ENCODE results near the gene AK5. TPM values are rescaled to one million over a fixed set of nuclear protein-coding genes. Genes with fewer than 3 reads are reported as not detected.
A peak's percentile ranks its signal among the peaks of the same experiment; 100 is the strongest.
"Not testable (repeated sequence)": the region's sequence is repeated elsewhere in the genome, so short reads cannot be mapped to it uniquely, and the experiment has no call there.

Gene AK5
- polyA plus RNA-seq, 3 donors = 2.6 to 5.2 (median 2.7) TPM

GRCh38 chr1:77498918-77499317 is 217.1 kb downstream of the AK5 start:
- DNase-seq = no peak

- DNase-seq = no peak
Measured at GRCh38 chr1:77499466-77499865, 217.6 kb downstream of the AK5 start.

GRCh38 chr1:77504986-77505385 is 223.2 kb downstream of the AK5 start:
- no peak for DNase-seq

- no peak for DNase-seq
Measured at GRCh38 chr1:77506771-77507170, 225.0 kb downstream of the AK5 start.

GRCh38 chr1:77509051-77509492 is 227.3 kb downstream of the AK5 start:
- DNase-seq = no peak

GRCh38 chr1:77509898-77510297 is 228.1 kb downstream of the AK5 start:
- no peak for DNase-seq

- DNase-seq = no peak
Measured at GRCh38 chr1:77511440-77511840, 229.6 kb downstream of the AK5 start.

- not testable (repeated sequence) for DNase-seq
Measured at GRCh38 chr1:77512650-77513049, 230.8 kb downstream of the AK5 start.

- DNase-seq = peak; percentile 77
Measured at GRCh38 chr1:77513839-77514763, 232.3 kb downstream of the AK5 start.

GRCh38 chr1:77514921-77515776 is 233.3 kb downstream of the AK5 start:
- DNase-seq = no peak

GRCh38 chr1:77516106-77516505 is 234.3 kb downstream of the AK5 start:
- DNase-seq = no peak

GRCh38 chr1:77524038-77524437 is 242.2 kb downstream of the AK5 start:
- no peak for DNase-seq

GRCh38 chr1:77531149-77531548 is 249.3 kb downstream of the AK5 start:
- not testable (repeated sequence) for DNase-seq

- DNase-seq = not testable (repeated sequence)
Measured at GRCh38 chr1:77531596-77532280, 249.9 kb downstream of the AK5 start.

- DNase-seq = no peak
Measured at GRCh38 chr1:77532641-77533040, 250.8 kb downstream of the AK5 start.

- peak; percentile 69 for DNase-seq
Measured at GRCh38 chr1:77533660-77534305, 252.0 kb downstream of the AK5 start.

- no peak for DNase-seq
Measured at GRCh38 chr1:77534456-77534855, 252.6 kb downstream of the AK5 start.

GRCh38 chr1:77536813-77537212 is 255.0 kb downstream of the AK5 start:
- DNase-seq = no peak

- no peak for DNase-seq
Measured at GRCh38 chr1:77538956-77539518, 257.2 kb downstream of the AK5 start.

GRCh38 chr1:77539519-77540142 is 257.8 kb downstream of the AK5 start:
- DNase-seq = no peak

All from renal pelvis (tissue), 4 donors.